ENCODE measurements around the gene CD81. TPM values are rescaled to one million over a fixed set of nuclear protein-coding genes. Genes with fewer than 3 reads are reported as not detected.

CD81 gene
- total RNA-seq, 3 donors from 2014 or later, result 311 to 770 (median 330) TPM

DNA sequence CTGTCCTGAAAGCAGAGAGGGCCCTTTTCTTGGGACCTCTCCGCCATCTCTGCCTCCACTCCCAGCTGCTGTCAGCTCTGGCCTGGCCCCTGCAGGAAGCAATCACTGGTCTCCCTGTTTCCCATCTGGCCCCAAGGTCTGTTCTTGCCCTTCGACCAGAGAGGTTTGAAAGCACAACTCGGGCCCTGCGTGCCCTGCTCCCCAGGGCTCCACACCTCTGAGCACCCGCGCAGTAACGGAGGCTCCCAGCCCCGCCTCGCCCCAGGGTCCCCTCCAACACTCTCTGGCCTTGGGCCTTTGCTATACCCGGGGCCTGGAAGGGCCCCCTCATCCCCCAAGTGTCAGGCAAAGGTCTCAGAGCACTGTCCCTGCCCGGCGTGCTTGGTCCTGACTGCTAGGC lies 7.8 kb upstream of the CD81 start:
- no peaks in the 10 kb centered on the region for H3K9me3 ChIP-seq
- intact Hi-C loops (cut with DNase I; ENCODE audit: low total_unique reads), result no loop called here
- no peak overlapping the region for H3K4me3 ChIP-seq
- TF ChIP-seq CTCF (IDR thresholded peaks at IDR 0.05), result no peak
- TF ChIP-seq POLR2AphosphoS5 (IDR thresholded peaks at IDR 0.05), result no peak
- TF ChIP-seq POLR2A (IDR thresholded peaks at IDR 0.05), result no peak
- no peaks in the 10 kb centered on the region for H3K27me3 ChIP-seq
- H3K4me1 ChIP-seq, result no peaks in the 10 kb centered on the region
- DNase-seq (ENCODE audit: low spot score in 2 of 2), result no peak
- H3K36me3 ChIP-seq, result no peaks in the 10 kb centered on the region
- no peak overlapping the region for H3K27ac ChIP-seq

- no peak for DNase-seq (ENCODE audit: low spot score in 2 of 2)
- H3K4me3 ChIP-seq, result no peak overlapping the region
- intact Hi-C loops (cut with DNase I; ENCODE audit: low total_unique reads), result no loop called here
- no peak overlapping the region for H3K27ac ChIP-seq
- H3K27me3 ChIP-seq, result no peaks in the 10 kb centered on the region
- TF ChIP-seq POLR2AphosphoS5 (IDR thresholded peaks at IDR 0.05) (no peak), POLR2A (IDR thresholded peaks at IDR 0.05) (no peak), CTCF (IDR thresholded peaks at IDR 0.05) (no peak)
- no peaks in the 10 kb centered on the region for H3K4me1 ChIP-seq
- H3K36me3 ChIP-seq, result no peaks in the 10 kb centered on the region
- H3K9me3 ChIP-seq, result no peaks in the 10 kb centered on the region
These were observed 7.2 kb upstream of the CD81 start for GRCh38 chr11:2369896-2370295.

DNA sequence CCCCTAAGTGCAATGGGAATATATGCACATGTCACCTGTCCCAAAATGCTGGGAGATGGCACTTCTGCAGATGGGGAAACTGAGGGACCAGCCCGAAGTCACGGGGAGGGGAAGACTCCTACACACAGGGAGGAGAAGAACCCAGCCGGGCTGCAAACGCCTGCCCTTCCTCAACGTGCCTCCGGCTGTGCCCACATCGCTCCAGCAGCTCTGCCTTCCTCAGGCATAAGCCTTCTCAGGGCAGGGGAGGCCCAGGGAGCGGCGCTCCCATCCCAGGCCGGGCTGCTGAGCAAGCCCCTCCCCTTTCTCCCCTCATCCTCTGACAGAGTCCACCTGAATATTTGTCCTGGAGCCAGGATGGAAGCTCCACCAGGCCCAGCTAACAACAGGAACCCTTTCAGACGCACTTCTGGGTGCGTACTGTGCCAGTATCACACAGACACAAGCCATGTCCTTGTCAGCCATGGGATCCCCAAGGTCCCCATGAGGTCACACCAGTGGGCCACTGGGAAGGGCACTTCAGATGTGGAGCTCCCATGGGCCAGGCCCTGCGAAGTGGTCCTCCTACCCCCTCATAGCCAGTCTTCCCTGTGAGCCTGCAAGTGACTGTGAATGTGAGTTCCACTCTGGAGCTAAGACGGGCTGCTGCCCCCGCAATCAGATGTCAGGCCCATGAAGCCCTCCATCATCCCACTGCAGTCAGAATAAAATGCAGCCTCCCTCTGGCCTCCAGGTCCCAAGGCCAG lies 2.5 kb upstream of the CD81 start:
- Histone ChIP-seq H3K4me1 (peaks cover 3 to 9% of the 10 kb centered on the region in 2 donors), H3K9me3 (no peaks in the 10 kb centered on the region), H3K4me3 (no peak overlapping the region), H3K27me3 (no peaks in the 10 kb centered on the region), H3K27ac (no peak overlapping the region), H3K36me3 (no peaks in the 10 kb centered on the region)
- no peak for TF ChIP-seq POLR2AphosphoS5 (IDR thresholded peaks at IDR 0.05)
- TF ChIP-seq CTCF (IDR thresholded peaks at IDR 0.05), result no peak
- TF ChIP-seq POLR2A (IDR thresholded peaks at IDR 0.05), result no peak
- no peak for DNase-seq (ENCODE audit: low spot score in 2 of 2)
- intact Hi-C loops (cut with DNase I; ENCODE audit: low total_unique reads), result no loop called here

DNA sequence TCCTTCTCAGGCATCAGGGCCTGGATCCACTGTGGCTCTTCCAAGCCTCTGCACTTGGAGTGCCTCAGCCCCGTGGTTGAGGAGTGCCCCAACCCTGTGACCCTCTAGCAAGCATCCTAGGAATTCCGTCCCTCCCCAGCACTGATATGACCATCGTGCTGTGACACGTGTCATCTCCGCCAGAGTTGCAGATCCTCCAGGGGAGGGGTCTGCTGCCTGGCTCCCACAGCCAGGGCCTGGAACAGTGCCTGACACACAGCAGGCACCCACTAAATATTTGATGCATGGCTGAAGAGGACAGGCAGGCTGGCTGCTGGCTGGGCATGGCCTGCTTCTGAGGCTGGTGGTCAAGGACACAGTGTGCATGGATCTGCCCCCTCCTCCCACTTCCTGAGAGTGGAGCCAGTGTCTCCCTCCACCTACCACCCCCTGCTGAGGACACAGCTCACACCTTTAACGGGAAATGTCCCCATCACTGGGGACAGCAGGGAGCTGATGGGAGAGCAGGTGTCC lies 1.7 kb upstream of the CD81 start:
- H3K4me1 ChIP-seq, result peaks cover 9 to 16% of the 10 kb centered on the region in 2 donors
- intact Hi-C loops (cut with DNase I; ENCODE audit: low total_unique reads), result no loop called here
- no peaks in the 10 kb centered on the region for H3K9me3 ChIP-seq
- no peaks in the 10 kb centered on the region for H3K36me3 ChIP-seq
- DNase-seq (ENCODE audit: low spot score in 2 of 2), result no peak
- H3K27ac ChIP-seq, result no peak overlapping the region
- TF ChIP-seq CTCF (IDR thresholded peaks at IDR 0.05), result no peak
- no peak for TF ChIP-seq POLR2A (IDR thresholded peaks at IDR 0.05)
- no peak for TF ChIP-seq POLR2AphosphoS5 (IDR thresholded peaks at IDR 0.05)
- no peaks in the 10 kb centered on the region for H3K27me3 ChIP-seq
- no peak overlapping the region for H3K4me3 ChIP-seq

GRCh38 chr11:2375964-2376551 lies 1.1 kb upstream of the CD81 start:
- TF ChIP-seq POLR2A (IDR thresholded peaks at IDR 0.05) (no peak), POLR2AphosphoS5 (IDR thresholded peaks at IDR 0.05) (no peak), CTCF (IDR thresholded peaks at IDR 0.05) (no peak)
- peaks cover 13 to 23% of the 10 kb centered on the region in 2 donors for H3K4me1 ChIP-seq
- H3K27ac ChIP-seq, result peak overlapping the region; percentile 0 to 100

More at GRCh38 chr11:2375964-2376551, 1.1 kb upstream of the CD81 start:
- intact Hi-C loops (cut with DNase I; ENCODE audit: low total_unique reads), result no loop called here
- Histone ChIP-seq H3K27me3 (no peaks in the 10 kb centered on the region), H3K9me3 (no peaks in the 10 kb centered on the region), H3K36me3 (no peaks in the 10 kb centered on the region), H3K4me3 (peak overlapping the region in 1 of 3 donors; percentile 100)
- no peak for DNase-seq (ENCODE audit: low spot score in 2 of 2)
